Measurements from ENCODE around the gene ADAMTS9. TPM values are rescaled to one million over a fixed set of nuclear protein-coding genes. Genes with fewer than 3 reads are reported as not detected.

Gene ADAMTS9
- polyA plus RNA-seq, 2 of the 4 experiments (the other 2 are of a cell fraction) = 0.34 to 1.1 TPM

DNA sequence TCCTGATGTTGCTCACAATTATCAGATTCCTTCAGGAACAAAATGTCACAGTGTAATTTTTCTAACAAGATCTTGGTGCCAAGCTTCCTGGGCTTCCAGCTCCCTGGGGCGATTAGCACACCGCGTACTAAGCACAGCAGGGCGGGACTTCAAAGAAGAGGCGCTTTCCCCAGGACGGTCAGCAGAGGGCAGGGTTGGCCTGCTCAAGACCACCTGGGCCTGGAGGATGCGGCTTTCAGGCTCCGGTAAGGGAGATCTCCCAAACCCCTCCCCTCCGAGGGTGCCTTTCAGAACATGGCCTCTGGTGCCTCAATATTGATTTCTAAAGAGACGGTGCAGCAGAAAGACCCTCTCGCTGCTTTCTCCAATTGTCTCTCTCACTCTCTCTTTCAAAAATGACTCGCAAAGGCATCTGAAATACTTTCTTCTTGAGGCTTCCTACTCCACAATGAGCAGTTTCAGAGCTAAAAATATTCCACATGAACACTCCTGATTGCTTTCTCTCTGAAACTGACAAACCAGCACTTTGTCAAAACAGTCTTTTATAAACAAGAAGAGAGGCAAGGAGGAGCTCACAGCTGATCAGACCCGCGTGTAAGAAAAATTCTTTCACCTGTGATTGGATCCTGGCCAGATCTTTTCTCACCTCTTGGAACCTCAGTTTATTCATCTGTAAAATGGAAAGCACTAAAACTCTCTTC, 154.0 kb downstream of the ADAMTS9 start:
- CTCF ChIA-PET = interaction anchor here (0.6 to 2.3 kb wide), 36 partner anchors 8 to 1706 kb away, joined by 3 to 17 read pairs (median 4); no protein-coding TSS in a partner anchor
- Histone ChIP-seq H3K4me3 (no peak overlapping the region), H3K27ac (no peak overlapping the region; a peak in 1 of 6 replicates), H3K4me1 (peaks cover 4% of the 10 kb centered on the region; the same call in 1 of the 3 replicates), H3K4me2 (peak overlapping the region; percentile 56; the same call in 2 of the 3 replicates), H3K9me3 (no peaks in the 10 kb centered on the region)
- TF ChIP-seq, protein P1, sequence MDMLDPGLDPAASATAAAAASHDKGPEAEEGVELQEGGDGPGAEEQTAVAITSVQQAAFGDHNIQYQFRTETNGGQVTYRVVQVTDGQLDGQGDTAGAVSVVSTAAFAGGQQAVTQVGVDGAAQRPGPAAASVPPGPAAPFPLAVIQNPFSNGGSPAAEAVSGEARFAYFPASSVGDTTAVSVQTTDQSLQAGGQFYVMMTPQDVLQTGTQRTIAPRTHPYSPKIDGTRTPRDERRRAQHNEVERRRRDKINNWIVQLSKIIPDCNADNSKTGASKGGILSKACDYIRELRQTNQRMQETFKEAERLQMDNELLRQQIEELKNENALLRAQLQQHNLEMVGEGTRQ (IDR thresholded peaks at IDR 0.05) = no peak
- no peak for TF ChIP-seq ZSCAN20 (CRISPR knock-in tag; IDR thresholded peaks at IDR 0.05)
- TF ChIP-seq, protein P2, sequence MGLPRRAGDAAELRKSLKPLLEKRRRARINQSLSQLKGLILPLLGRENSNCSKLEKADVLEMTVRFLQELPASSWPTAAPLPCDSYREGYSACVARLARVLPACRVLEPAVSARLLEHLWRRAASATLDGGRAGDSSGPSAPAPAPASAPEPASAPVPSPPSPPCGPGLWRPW (IDR thresholded peaks at IDR 0.05) = no peak
- TF ChIP-seq, protein P3, sequence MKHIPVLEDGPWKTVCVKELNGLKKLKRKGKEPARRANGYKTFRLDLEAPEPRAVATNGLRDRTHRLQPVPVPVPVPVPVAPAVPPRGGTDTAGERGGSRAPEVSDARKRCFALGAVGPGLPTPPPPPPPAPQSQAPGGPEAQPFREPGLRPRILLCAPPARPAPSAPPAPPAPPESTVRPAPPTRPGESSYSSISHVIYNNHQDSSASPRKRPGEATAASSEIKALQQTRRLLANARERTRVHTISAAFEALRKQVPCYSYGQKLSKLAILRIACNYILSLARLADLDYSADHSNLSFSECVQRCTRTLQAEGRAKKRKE (CRISPR knock-in tag; IDR thresholded peaks at IDR 0.05; ENCODE audit: low read depth) = no peak
- TF ChIP-seq, protein P4, sequence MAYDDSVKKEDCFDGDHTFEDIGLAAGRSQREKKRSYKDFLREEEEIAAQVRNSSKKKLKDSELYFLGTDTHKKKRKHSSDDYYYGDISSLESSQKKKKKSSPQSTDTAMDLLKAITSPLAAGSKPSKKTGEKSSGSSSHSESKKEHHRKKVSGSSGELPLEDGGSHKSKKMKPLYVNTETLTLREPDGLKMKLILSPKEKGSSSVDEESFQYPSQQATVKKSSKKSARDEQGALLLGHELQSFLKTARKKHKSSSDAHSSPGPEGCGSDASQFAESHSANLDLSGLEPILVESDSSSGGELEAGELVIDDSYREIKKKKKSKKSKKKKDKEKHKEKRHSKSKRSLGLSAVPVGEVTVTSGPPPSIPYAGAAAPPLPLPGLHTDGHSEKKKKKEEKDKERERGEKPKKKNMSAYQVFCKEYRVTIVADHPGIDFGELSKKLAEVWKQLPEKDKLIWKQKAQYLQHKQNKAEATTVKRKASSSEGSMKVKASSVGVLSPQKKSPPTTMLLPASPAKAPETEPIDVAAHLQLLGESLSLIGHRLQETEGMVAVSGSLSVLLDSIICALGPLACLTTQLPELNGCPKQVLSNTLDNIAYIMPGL (CRISPR knock-in tag; IDR thresholded peaks at IDR 0.05; ENCODE audit: borderline replicate concordance) = no peak
- TF ChIP-seq FOSL2 (IDR thresholded peaks at IDR 0.05) = no peak
- no peak for TF ChIP-seq FOSL2 (CRISPR knock-in tag; IDR thresholded peaks at IDR 0.05)
- TF ChIP-seq GATA3 (IDR thresholded peaks at IDR 0.05; ENCODE audit: borderline replicate concordance) = no peak
- no peak for TF ChIP-seq MAZ (IDR thresholded peaks at IDR 0.05; ENCODE audit: borderline replicate concordance, low read depth, low read length)
- no peak for TF ChIP-seq TFCP2L1 (CRISPR knock-in tag; IDR thresholded peaks at IDR 0.05)
- TF ChIP-seq SMC3 (IDR thresholded peaks at IDR 0.05) = peak; percentile 70
- TF ChIP-seq, protein P5, sequence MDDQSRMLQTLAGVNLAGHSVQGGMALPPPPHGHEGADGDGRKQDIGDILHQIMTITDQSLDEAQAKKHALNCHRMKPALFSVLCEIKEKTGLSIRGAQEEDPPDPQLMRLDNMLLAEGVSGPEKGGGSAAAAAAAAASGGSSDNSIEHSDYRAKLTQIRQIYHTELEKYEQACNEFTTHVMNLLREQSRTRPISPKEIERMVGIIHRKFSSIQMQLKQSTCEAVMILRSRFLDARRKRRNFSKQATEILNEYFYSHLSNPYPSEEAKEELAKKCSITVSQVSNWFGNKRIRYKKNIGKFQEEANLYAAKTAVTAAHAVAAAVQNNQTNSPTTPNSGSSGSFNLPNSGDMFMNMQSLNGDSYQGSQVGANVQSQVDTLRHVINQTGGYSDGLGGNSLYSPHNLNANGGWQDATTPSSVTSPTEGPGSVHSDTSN (IDR thresholded peaks at IDR 0.05) = no peak
- TF ChIP-seq RAD21 (conservative IDR thresholded peaks at IDR 0.05 in 1 of 2, IDR thresholded peaks at IDR 0.05 in 1 of 2) = peak; percentile 83 to 88
- TF ChIP-seq, protein P6, sequence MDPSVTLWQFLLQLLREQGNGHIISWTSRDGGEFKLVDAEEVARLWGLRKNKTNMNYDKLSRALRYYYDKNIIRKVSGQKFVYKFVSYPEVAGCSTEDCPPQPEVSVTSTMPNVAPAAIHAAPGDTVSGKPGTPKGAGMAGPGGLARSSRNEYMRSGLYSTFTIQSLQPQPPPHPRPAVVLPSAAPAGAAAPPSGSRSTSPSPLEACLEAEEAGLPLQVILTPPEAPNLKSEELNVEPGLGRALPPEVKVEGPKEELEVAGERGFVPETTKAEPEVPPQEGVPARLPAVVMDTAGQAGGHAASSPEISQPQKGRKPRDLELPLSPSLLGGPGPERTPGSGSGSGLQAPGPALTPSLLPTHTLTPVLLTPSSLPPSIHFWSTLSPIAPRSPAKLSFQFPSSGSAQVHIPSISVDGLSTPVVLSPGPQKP (IDR thresholded peaks at IDR 0.05; ENCODE audit: low read depth, low read length) = no peak
- no peak for TF ChIP-seq KDM5A (IDR thresholded peaks at IDR 0.05)
- TF ChIP-seq CEBPB (IDR thresholded peaks at IDR 0.05) = no peak
- no peak for TF ChIP-seq FOXS1 (CRISPR knock-in tag; IDR thresholded peaks at IDR 0.05)
- TF ChIP-seq HOXB13 (CRISPR knock-in tag; IDR thresholded peaks at IDR 0.05; ENCODE audit: low read depth) = no peak
- no peak for TF ChIP-seq EP300 (IDR thresholded peaks at IDR 0.05)
- no peak for TF ChIP-seq ESRRA (IDR thresholded peaks at IDR 0.05; ENCODE audit: borderline replicate concordance, low read length)
- TF ChIP-seq, protein P7, sequence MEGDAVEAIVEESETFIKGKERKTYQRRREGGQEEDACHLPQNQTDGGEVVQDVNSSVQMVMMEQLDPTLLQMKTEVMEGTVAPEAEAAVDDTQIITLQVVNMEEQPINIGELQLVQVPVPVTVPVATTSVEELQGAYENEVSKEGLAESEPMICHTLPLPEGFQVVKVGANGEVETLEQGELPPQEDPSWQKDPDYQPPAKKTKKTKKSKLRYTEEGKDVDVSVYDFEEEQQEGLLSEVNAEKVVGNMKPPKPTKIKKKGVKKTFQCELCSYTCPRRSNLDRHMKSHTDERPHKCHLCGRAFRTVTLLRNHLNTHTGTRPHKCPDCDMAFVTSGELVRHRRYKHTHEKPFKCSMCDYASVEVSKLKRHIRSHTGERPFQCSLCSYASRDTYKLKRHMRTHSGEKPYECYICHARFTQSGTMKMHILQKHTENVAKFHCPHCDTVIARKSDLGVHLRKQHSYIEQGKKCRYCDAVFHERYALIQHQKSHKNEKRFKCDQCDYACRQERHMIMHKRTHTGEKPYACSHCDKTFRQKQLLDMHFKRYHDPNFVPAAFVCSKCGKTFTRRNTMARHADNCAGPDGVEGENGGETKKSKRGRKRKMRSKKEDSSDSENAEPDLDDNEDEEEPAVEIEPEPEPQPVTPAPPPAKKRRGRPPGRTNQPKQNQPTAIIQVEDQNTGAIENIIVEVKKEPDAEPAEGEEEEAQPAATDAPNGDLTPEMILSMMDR (IDR thresholded peaks at IDR 0.05) = peak; percentile 66
- TF ChIP-seq MAFK (IDR thresholded peaks at IDR 0.05; ENCODE audit: partially characterized antibody) = no peak
- no peak for TF ChIP-seq ZNF302 (CRISPR knock-in tag; IDR thresholded peaks at IDR 0.05)
- TF ChIP-seq EHF (CRISPR knock-in tag; IDR thresholded peaks at IDR 0.05) = no peak
- TF ChIP-seq HDAC2 (IDR thresholded peaks at IDR 0.05) = no peak
- no peak for TF ChIP-seq NPAS2 (CRISPR knock-in tag; IDR thresholded peaks at IDR 0.05; ENCODE audit: borderline replicate concordance)
- no peak for TF ChIP-seq JUN (IDR thresholded peaks at IDR 0.05)
- FAIRE-seq (no peak), ATAC-seq (peak; percentile 98 to 99), DNase-seq (ENCODE audit: low read depth in 1 of 2, low spot score in 1 of 2) (peak; percentile 49 to 83)
- POLR2A ChIA-PET = no interaction called here
- WGBS (ENCODE audit: missing lambda C conversion rate) = 23% methylated on average over 13 of the region's 14 CpGs
